Testis (tissue), 3 donors: ENCODE measurements around the gene TBC1D1. TPM values are rescaled to one million over a fixed set of nuclear protein-coding genes. Genes with fewer than 3 reads are reported as not detected.

ENCODE experiments used
- DNase-seq: peaks from one replicate; pipeline ENCODE4 v3.0.0-alpha.2; 2019
- H3K27ac ChIP-seq, 2 donors: fragments of 200-600 bp; sonication (generic); one replicate each; pipeline ENCODE4 v1.5.1; 2019
- H3K27me3 ChIP-seq: fragments of 200-600 bp; sonication (generic); one replicate; pipeline ENCODE4 v1.5.1; 2019
- H3K36me3 ChIP-seq: fragments of 200-600 bp; sonication (generic); one replicate; pipeline ENCODE4 v1.5.1; 2017; ENCODE audit warnings: low read depth; ENCODE audit errors: missing control alignments
- H3K4me1 ChIP-seq: fragments of 200-600 bp; sonication (generic); one replicate; pipeline ENCODE4 v1.5.1; 2019
- H3K4me3 ChIP-seq, 2 donors: fragments of 200-600 bp; sonication (generic); one replicate each; pipeline ENCODE4 v1.5.1; 2017 to 2019
- H3K9me3 ChIP-seq: fragments of 200-600 bp; sonication (generic); one replicate; pipeline ENCODE4 v1.5.1; 2017
- CTCF ChIP-seq, 3 experiments: fragments of 450-650 bp in 2 of 3; fragments of 200-600 bp in 1 of 3; sonication (generic) in 1 of 3; IDR thresholded peaks; one replicate each; pipeline ENCODE4 v1.5.1; 2016 to 2019; ENCODE audit warnings: antibody characterized with exemption in 3 of 3, mild to moderate bottlenecking in 2 of 3, moderate library complexity in 1 of 3
- POLR2A ChIP-seq: fragments of 450-650 bp; IDR thresholded peaks from one replicate; pipeline ENCODE4 v1.6.1; 2017; ENCODE audit warnings: antibody characterized with exemption, mild to moderate bottlenecking, moderate library complexity
- WGBS, 2 donors: methylation state at CpG; one replicate each; pipeline ENCODE4 v1.1.5; 2018; 5-methylcytosine and 5-hydroxymethylcytosine counted together
- intact Hi-C: fragments of 100-400 bp; cut with DNase I; formaldehyde crosslinking; loops from one replicate; pipeline ENCODE4 v1.15.1; 2023; ENCODE audit warnings: low total_unique reads
- polyA plus RNA-seq: library from polyadenylated mRNA; stranded (reverse); fragments of 350-450 nt; fragmentation: Illumina TruSeq; extraction: RNeasy Lipid Tissue Mini Kit (QIAGEN cat#74804); gene quantifications from one replicate; pipeline ENCODE4 v1.2.3, GENCODE V29; 2014; ENCODE audit warnings: low read depth, low replicate concordance; ENCODE audit not compliant: insufficient read depth
- total RNA-seq, 2 donors: library from RNA; depleted of rRNA; stranded (reverse); fragments of >200 nt; gene quantifications; one replicate each; pipeline ENCODE4 v1.2.3, GENCODE V29; 2016

The TBC1D1 gene
- total and polyA plus RNA-seq, 3 donors from 2014 or later = 130 to 208 (median 167) TPM

- H3K36me3 ChIP-seq = no peaks in the 10 kb centered on the region
- no peak for DNase-seq
- H3K27ac ChIP-seq = no peak overlapping the region
- intact Hi-C loops = no loop called here
- WGBS, 2 donors = 84 to 96% methylated on average over 4 of the region's 4 CpGs
- TF ChIP-seq CTCF (IDR thresholded peaks at IDR 0.05) = no peak
- no peak for TF ChIP-seq POLR2A
- H3K4me1 ChIP-seq = peaks cover 21% of the 10 kb centered on the region
- H3K9me3 ChIP-seq = no peaks in the 10 kb centered on the region
- H3K4me3 ChIP-seq = no peak overlapping the region
- no peaks in the 10 kb centered on the region for H3K27me3 ChIP-seq
Measured at GRCh38 chr4:38106311-38106710, 215.4 kb downstream of the TBC1D1 start.

GRCh38 chr4:38106886-38107514, 216.1 kb downstream of the TBC1D1 start:
- no peak for DNase-seq
- H3K36me3 ChIP-seq = no peaks in the 10 kb centered on the region
- no peaks in the 10 kb centered on the region for H3K27me3 ChIP-seq

GRCh38 chr4:38107818-38108217, 216.9 kb downstream of the TBC1D1 start:
- Histone ChIP-seq H3K4me1 (peaks cover 17% of the 10 kb centered on the region), H3K9me3 (no peaks in the 10 kb centered on the region), H3K4me3 (no peak overlapping the region), H3K27ac (no peak overlapping the region), H3K27me3 (no peaks in the 10 kb centered on the region), H3K36me3 (no peaks in the 10 kb centered on the region)
- TF ChIP-seq POLR2A (no peak), CTCF (IDR thresholded peaks at IDR 0.05) (no peak)
- no peak for DNase-seq
- intact Hi-C loops = no loop called here
- 89 to 92% methylated on average over 2 of the region's 2 CpGs for whole genome bisulfite sequencing, 2 donors

More at GRCh38 chr4:38106886-38107514, 216.1 kb downstream of the TBC1D1 start:
- 58 to 76% methylated on average over 10 of the region's 10 CpGs for WGBS, 2 donors
- no peak overlapping the region for H3K4me3 ChIP-seq
- intact Hi-C loops = no loop called here
- H3K9me3 ChIP-seq = no peaks in the 10 kb centered on the region
- H3K27ac ChIP-seq = no peak overlapping the region
- TF ChIP-seq CTCF (IDR thresholded peaks at IDR 0.05) = no peak
- TF ChIP-seq POLR2A = no peak
- peaks cover 17% of the 10 kb centered on the region for H3K4me1 ChIP-seq

- DNase-seq = no peak
- Histone ChIP-seq H3K27ac (peak overlapping the region in 1 of 2 donors; percentile 23), H3K36me3 (no peaks in the 10 kb centered on the region), H3K27me3 (no peaks in the 10 kb centered on the region), H3K4me3 (no peak overlapping the region), H3K4me1 (peaks cover 17% of the 10 kb centered on the region), H3K9me3 (no peaks in the 10 kb centered on the region)
- no peak for TF ChIP-seq CTCF (IDR thresholded peaks at IDR 0.05)
- no peak for TF ChIP-seq POLR2A
- 47 to 60% methylated on average over 3 of the region's 3 CpGs for WGBS, 2 donors
- intact Hi-C loops = no loop called here
Measured at GRCh38 chr4:38109370-38109769, 218.5 kb downstream of the TBC1D1 start.

GRCh38 chr4:38109896-38110295, 219.0 kb downstream of the TBC1D1 start:
- no peaks in the 10 kb centered on the region for H3K36me3 ChIP-seq
- intact Hi-C loops = no loop called here

More at GRCh38 chr4:38109896-38110295, 219.0 kb downstream of the TBC1D1 start:
- no peak for TF ChIP-seq POLR2A
- no peak for TF ChIP-seq CTCF (IDR thresholded peaks at IDR 0.05)
- H3K27me3 ChIP-seq = no peaks in the 10 kb centered on the region
- H3K27ac ChIP-seq = peak overlapping the region in 1 of 2 donors; percentile 23
- 38 to 51% methylated on average over 6 of the region's 6 CpGs for WGBS, 2 donors
- H3K4me1 ChIP-seq = peaks cover 17% of the 10 kb centered on the region
- H3K9me3 ChIP-seq = no peaks in the 10 kb centered on the region
- peak; percentile 46 for DNase-seq
- H3K4me3 ChIP-seq = no peak overlapping the region
